ENCODE results near the gene HS6ST2.

DNA sequence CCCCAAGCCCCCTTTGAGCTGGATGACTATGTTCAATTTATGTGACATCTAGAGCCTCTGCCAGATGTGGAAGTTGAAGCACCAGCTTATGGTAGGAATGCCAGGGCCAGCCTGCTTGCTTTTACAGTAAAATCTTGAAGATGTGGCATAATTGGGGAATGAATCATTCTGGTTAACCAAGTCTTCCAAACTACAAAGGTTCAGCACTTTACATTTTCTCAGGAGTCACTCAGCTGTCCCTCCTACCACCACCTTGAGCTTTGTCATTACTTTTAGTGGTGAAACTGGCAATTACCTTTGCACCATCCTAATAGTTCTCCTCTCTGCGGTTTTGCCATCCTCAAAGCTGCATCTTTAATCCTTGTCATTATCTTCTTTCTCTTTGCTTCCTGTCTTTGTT is 172.2 kb downstream of the HS6ST2 start:
- TF ChIP-seq SIN3A (IDR thresholded peaks at IDR 0.05; ENCODE audit: borderline replicate concordance, insufficient read depth, low read length) (no peak), FOXP2 (optimal IDR thresholded peaks at IDR 0.05; ENCODE audit: borderline replicate concordance, extremely low read depth, extremely low read length, insufficient read depth) (no peak), POLR2AphosphoS5 (IDR thresholded peaks at IDR 0.05; ENCODE audit: low read depth, low read length) (no peak)

Measured in PFSK-1 (cell line).